Stomach (tissue), 9 donors: ENCODE results near the gene HMX1. TPM values are rescaled to one million over a fixed set of nuclear protein-coding genes. Genes with fewer than 3 reads are reported as not detected.

ENCODE experiments used
- DNase-seq, 2 donors: peaks; one replicate each; pipeline versions ENCODE4 v3.0.0 to v3.0.0-alpha.2; 2013 to 2019
- H3K27ac ChIP-seq, 5 donors: fragments of 200-600 bp in 4 of 5; sonication (generic) in 4 of 5; one replicate each; pipeline ENCODE4 v1.5.1; 2013 to 2019; ENCODE audit warnings: mild to moderate bottlenecking in 1 of 5, moderate library complexity in 1 of 5
- H3K27me3 ChIP-seq, 3 donors: fragments of 200-600 bp; sonication (generic); one replicate each; pipeline ENCODE4 v1.5.1; 2017 to 2019; ENCODE audit warnings: mixed run types in 1 of 3
- H3K36me3 ChIP-seq, 4 donors: fragments of 200-600 bp; sonication (generic); 1 replicate in 3 of 4; 2 replicates in 1 of 4; pipeline ENCODE4 v1.5.1; 2016 to 2019
- H3K4me1 ChIP-seq, 4 donors: fragments of 200-600 bp; sonication (generic); one replicate each; pipeline ENCODE4 v1.5.1; 2016 to 2019
- H3K4me3 ChIP-seq, 4 donors: fragments of 200-600 bp; sonication (generic) in 3 of 4; one replicate each; pipeline ENCODE4 v1.5.1; 2016 to 2019; ENCODE audit warnings: mild to moderate bottlenecking in 1 of 4
- H3K9me3 ChIP-seq, 4 donors: fragments of 200-600 bp; sonication (generic); one replicate each; pipeline ENCODE4 v1.5.1; 2016 to 2019
- CTCF ChIP-seq, 7 experiments: fragments of 450-650 bp in 4 of 7; fragments of 200-600 bp in 3 of 7; sonication (generic) in 3 of 7; IDR thresholded peaks; one replicate each; pipeline ENCODE4 v1.5.1; 2016 to 2019; ENCODE audit warnings: antibody characterized with exemption in 7 of 7, control low read depth in 2 of 7, mild to moderate bottlenecking in 1 of 7
- EP300 ChIP-seq: sonication (generic); formaldehyde crosslinking; IDR thresholded peaks from one replicate; pipeline ENCODE4 v1.6.1; 2017; ENCODE audit warnings: antibody characterized with exemption
- POLR2A ChIP-seq, 4 donors: fragments of 450-650 bp; IDR thresholded peaks; one replicate each; pipeline ENCODE4 v1.6.1; 2016; ENCODE audit warnings: antibody characterized with exemption in 4 of 4, control low read depth in 2 of 4, mild to moderate bottlenecking in 1 of 4, moderate library complexity in 1 of 4
- POLR2AphosphoS5 ChIP-seq, 3 donors: sonication (generic); formaldehyde crosslinking; IDR thresholded peaks; one replicate each; pipeline ENCODE4 v1.6.1; 2016; ENCODE audit warnings: antibody characterized with exemption in 3 of 3
- WGBS, 5 donors: extraction: QIAGEN DNeasy Blood & Tissue Kit in 3 of 5; methylation state at CpG; one replicate each; pipeline versions ENCODE4 v1.1.5 to v1.1.7; 2013 to 2018; 5-methylcytosine and 5-hydroxymethylcytosine counted together
- intact Hi-C: fragments of 100-400 bp; cut with DNase I; formaldehyde crosslinking; loops from one replicate; pipeline ENCODE4 v1.15.1; 2023; ENCODE audit warnings: low total_unique reads
- polyA plus RNA-seq, 3 donors: library from polyadenylated mRNA; stranded (reverse); fragments of 200-250 nt; gene quantifications; one replicate each; pipeline ENCODE4 v1.2.3, GENCODE V29; 2013
- total RNA-seq, 5 donors: library from RNA; depleted of rRNA; stranded (reverse); fragments of >200 nt; gene quantifications; one replicate each; pipeline versions ENCODE4 v1.1.0 to v1.2.3, GENCODE V29; 2014 to 2016
- donor health status: healthy with polysubstance abuse.
- donor health status: Bipolar disorder and iron deficiency.
- donor health status: healthy.

HMX1 gene
- total and polyA plus RNA-seq, 8 donors: 0.37 TPM; not detected in 7

- Histone ChIP-seq H3K9me3 (no peaks in the 10 kb centered on the region), H3K36me3 (no peaks in the 10 kb centered on the region), H3K4me1 (peaks cover 7 to 45% (median 22%) of the 10 kb centered on the region in 4 donors), H3K27me3 (peaks cover 60 to 100% (median 99%) of the 10 kb centered on the region in 3 donors), H3K4me3 (no peak overlapping the region), H3K27ac (no peak overlapping the region)
- TF ChIP-seq POLR2A (IDR thresholded peaks at IDR 0.05) (no peak), EP300 (no peak), CTCF (IDR thresholded peaks at IDR 0.05) (no peak), POLR2AphosphoS5 (IDR thresholded peaks at IDR 0.05) (no peak)
- 10 to 17% (median 15%) methylated on average over 27 to 31 of the region's 31 CpGs for WGBS, 5 donors
- no peak for DNase-seq
- intact Hi-C loops: no loop called here
Observed at GRCh38 chr4:8863686-8864682, 7.7 kb downstream of the HMX1 start.

- TF ChIP-seq POLR2A (IDR thresholded peaks at IDR 0.05) (no peak), POLR2AphosphoS5 (IDR thresholded peaks at IDR 0.05) (no peak), CTCF (IDR thresholded peaks at IDR 0.05) (no peak)
- Histone ChIP-seq H3K4me1 (peaks cover 13 to 54% (median 29%) of the 10 kb centered on the region in 4 donors), H3K27ac (no peak overlapping the region), H3K4me3 (no peak overlapping the region), H3K36me3 (no peaks in the 10 kb centered on the region), H3K9me3 (no peaks in the 10 kb centered on the region), H3K27me3 (peaks cover 66 to 100% (median 99%) of the 10 kb centered on the region in 3 donors)
- DNase-seq: no peak
- 5 to 9% (median 6%) methylated on average over 31 to 41 of the region's 41 CpGs for WGBS, 5 donors
- intact Hi-C loops: no loop called here
Observed at GRCh38 chr4:8862800-8863685, 8.6 kb downstream of the HMX1 start.

- intact Hi-C loops: no loop called here
Observed at GRCh38 chr4:8862334-8862733, 9.3 kb downstream of the HMX1 start.

More at GRCh38 chr4:8862334-8862733, 9.3 kb downstream of the HMX1 start:
- H3K27ac ChIP-seq: no peak overlapping the region
- no peaks in the 10 kb centered on the region for H3K36me3 ChIP-seq
- H3K4me1 ChIP-seq: peaks cover 15 to 56% (median 35%) of the 10 kb centered on the region in 4 donors
- WGBS, 5 donors: 3 to 10% (median 7%) methylated on average over 5 of the region's 5 CpGs
- no peak for DNase-seq
- H3K4me3 ChIP-seq: no peak overlapping the region
- peaks cover 67 to 100% (median 99%) of the 10 kb centered on the region in 3 donors for H3K27me3 ChIP-seq
- no peak for TF ChIP-seq CTCF (IDR thresholded peaks at IDR 0.05)
- no peak for TF ChIP-seq POLR2A (IDR thresholded peaks at IDR 0.05)
- TF ChIP-seq EP300: no peak
- no peak for TF ChIP-seq POLR2AphosphoS5 (IDR thresholded peaks at IDR 0.05)
- H3K9me3 ChIP-seq: no peaks in the 10 kb centered on the region
